Activated T-helper 2 cell treated with anti-CD3 and anti-CD28 coated beads, Interferon-gamma antibody, Interleukin-2, Interleukin-4, amounts not matched to agents 10 μg/mL and 5 μg/mL and 100 μg/mL, durations not matched to agents 14 hours and 24 hours and 36 hours (primary cell): Measurements from ENCODE around the gene ADAMTS4. TPM values are rescaled to one million over a fixed set of nuclear protein-coding genes. Genes with fewer than 3 reads are reported as not detected.

Source experiments
- DNase-seq: peaks from one replicate; pipeline ENCODE4 v3.0.0; 2021; ENCODE audit warnings: low spot score
- H3K27ac Mint-ChIP-seq: one replicate; pipeline ENCODE4 v1.8.0; 2021; ENCODE audit warnings: mixed read lengths
- H3K27me3 Mint-ChIP-seq: one replicate; pipeline ENCODE4 v1.8.0; 2021; ENCODE audit warnings: low read depth, mixed read lengths
- H3K36me3 Mint-ChIP-seq: one replicate; pipeline ENCODE4 v1.8.0; 2021; ENCODE audit warnings: low read depth, mixed read lengths
- H3K4me1 Mint-ChIP-seq: one replicate; pipeline ENCODE4 v1.8.0; 2021; ENCODE audit warnings: low read depth, mixed read lengths
- H3K4me3 Mint-ChIP-seq: one replicate; pipeline ENCODE4 v1.8.0; 2021; ENCODE audit warnings: low read depth, mild to moderate bottlenecking, moderate library complexity, mixed read lengths
- H3K9me3 Mint-ChIP-seq: one replicate; pipeline ENCODE4 v1.8.0; 2021; ENCODE audit warnings: mixed read lengths
- intact Hi-C: fragments of 100-400 bp; cut with micrococcal nuclease; formaldehyde crosslinking; loops from one replicate; pipeline ENCODE4 v1.15.1; 2023
- total RNA-seq: library from RNA; stranded (reverse); gene quantifications from 2 replicates; pipeline ENCODE4 v1.2.3, GENCODE V29; 2022

The ADAMTS4 gene, protein sequence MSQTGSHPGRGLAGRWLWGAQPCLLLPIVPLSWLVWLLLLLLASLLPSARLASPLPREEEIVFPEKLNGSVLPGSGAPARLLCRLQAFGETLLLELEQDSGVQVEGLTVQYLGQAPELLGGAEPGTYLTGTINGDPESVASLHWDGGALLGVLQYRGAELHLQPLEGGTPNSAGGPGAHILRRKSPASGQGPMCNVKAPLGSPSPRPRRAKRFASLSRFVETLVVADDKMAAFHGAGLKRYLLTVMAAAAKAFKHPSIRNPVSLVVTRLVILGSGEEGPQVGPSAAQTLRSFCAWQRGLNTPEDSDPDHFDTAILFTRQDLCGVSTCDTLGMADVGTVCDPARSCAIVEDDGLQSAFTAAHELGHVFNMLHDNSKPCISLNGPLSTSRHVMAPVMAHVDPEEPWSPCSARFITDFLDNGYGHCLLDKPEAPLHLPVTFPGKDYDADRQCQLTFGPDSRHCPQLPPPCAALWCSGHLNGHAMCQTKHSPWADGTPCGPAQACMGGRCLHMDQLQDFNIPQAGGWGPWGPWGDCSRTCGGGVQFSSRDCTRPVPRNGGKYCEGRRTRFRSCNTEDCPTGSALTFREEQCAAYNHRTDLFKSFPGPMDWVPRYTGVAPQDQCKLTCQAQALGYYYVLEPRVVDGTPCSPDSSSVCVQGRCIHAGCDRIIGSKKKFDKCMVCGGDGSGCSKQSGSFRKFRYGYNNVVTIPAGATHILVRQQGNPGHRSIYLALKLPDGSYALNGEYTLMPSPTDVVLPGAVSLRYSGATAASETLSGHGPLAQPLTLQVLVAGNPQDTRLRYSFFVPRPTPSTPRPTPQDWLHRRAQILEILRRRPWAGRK
- total RNA-seq = 0.05 and 0.09 TPM in 2 replicates

DNA sequence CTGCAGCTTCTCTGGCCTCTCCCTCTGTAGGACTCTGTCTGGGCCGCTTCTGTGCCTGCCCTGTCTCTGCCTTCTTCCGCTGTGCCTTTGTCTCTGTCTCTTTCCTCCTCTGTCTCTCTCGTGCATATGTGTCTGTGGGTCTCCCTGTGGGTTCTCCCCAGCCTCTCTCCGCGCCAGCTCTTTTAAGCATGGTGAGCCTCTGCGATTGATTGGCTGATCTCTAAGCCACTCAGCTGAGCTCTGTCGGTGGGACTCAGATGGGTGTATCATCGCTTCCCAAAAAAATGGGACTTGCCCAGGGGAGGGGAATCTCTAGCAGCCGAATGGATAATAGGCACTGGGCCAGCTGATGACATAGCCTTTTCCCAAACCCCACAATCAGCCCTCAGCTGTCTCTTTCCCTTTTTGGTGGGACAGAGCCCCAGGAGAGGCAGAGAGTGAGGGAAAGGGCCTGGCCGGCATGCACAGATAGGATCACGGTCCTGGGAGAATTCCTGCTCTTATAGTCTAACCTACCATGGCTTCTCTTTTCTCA, at the start of gene ADAMTS4:
Gene ADAMTS4 (minus strand): TSS at position 158 of the 535 bp plus-strand sequence. CDS start 427 bp downstream, outside the sequence.
- intact Hi-C loops = no loop called here
- Mint-ChIP-seq H3K4me3 (no peak within 1 kb of the TSS), H3K27me3 (no peaks in the 10 kb centered on the region), H3K4me1 (peaks cover 30% of the 10 kb centered on the region), H3K36me3 (peaks cover 14% of the 10 kb centered on the region), H3K27ac (peak within 1 kb of the TSS; percentile 43), H3K9me3 (no peaks in the 10 kb centered on the region)
- no peak for DNase-seq

DNA sequence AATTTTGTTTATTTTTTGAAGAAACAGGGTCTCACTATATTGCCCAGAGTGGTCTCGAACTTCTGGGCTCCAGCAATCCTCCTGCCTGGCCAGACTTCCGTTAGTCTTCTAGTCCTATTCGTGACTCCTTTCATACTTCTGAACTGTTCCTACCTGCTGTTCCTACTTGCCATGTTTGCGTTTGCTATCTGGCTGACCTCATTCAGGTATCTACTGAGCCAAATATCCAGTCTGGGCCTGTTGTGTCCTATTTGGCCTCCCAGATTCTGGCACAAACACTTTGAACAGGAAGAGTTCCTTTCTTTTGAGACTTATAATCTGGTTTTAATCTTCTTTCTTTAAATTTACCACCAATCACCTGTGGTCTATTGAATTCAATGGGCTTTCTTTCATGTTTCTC, 46.0 kb upstream of the ADAMTS4 start:
- intact Hi-C loops = no loop called here
- H3K36me3 Mint-ChIP-seq = no peaks in the 10 kb centered on the region
- no peaks in the 10 kb centered on the region for H3K4me1 Mint-ChIP-seq
- no peak overlapping the region for H3K4me3 Mint-ChIP-seq
- no peak for DNase-seq
- H3K27me3 Mint-ChIP-seq = peaks cover 15% of the 10 kb centered on the region
- no peak overlapping the region for H3K27ac Mint-ChIP-seq
- H3K9me3 Mint-ChIP-seq = peaks cover 2% of the 10 kb centered on the region

DNA sequence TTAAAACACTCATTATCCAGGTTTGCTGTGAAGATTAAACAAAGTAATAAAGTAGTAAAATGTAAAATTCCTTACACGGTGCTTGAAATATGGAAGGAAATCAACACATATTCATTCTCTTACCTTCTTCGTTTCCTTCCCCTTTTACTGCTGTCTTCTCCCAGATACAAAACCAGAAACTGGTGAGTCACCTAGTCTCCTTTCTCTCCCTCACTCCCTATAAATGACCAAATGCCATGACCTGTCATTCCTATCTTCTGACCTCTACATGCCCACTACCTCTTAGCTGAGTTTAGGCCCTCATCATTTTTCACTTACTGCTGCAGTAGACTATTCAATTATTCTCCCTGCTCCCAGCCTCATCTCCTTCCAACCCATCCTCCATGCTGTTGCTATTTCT, 43.5 kb upstream of the ADAMTS4 start:
- intact Hi-C loops = no loop called here
- no peaks in the 10 kb centered on the region for H3K4me1 Mint-ChIP-seq
- H3K9me3 Mint-ChIP-seq = no peaks in the 10 kb centered on the region
- H3K36me3 Mint-ChIP-seq = no peaks in the 10 kb centered on the region
- H3K4me3 Mint-ChIP-seq = no peak overlapping the region
- H3K27ac Mint-ChIP-seq = no peak overlapping the region
- DNase-seq = no peak
- peaks cover 17% of the 10 kb centered on the region for H3K27me3 Mint-ChIP-seq

DNA sequence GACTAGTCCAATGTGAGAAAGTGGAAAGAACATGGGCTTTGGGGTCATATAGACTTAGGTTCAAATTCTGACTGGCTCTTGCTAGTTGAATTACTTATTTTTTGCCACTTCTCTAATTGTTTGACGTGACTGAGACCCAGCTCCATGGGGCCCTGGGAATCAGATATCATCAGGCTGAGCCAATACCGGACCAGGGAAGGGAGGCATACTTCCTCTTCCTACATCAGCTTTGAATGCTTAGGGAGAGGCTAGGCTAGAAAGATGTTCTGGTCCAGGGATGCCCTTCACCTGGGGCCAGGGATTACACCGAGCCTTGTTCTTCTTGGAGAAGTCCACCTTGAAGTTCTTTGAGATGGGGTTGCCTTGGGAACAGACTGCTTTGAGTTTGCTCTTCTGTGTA, 42.8 kb upstream of the ADAMTS4 start:
- H3K36me3 Mint-ChIP-seq = no peaks in the 10 kb centered on the region
- DNase-seq = no peak
- H3K9me3 Mint-ChIP-seq = no peaks in the 10 kb centered on the region
- H3K27ac Mint-ChIP-seq = no peak overlapping the region
- intact Hi-C loops = no loop called here
- no peaks in the 10 kb centered on the region for H3K4me1 Mint-ChIP-seq
- peaks cover 15% of the 10 kb centered on the region for H3K27me3 Mint-ChIP-seq
- no peak overlapping the region for H3K4me3 Mint-ChIP-seq

DNA sequence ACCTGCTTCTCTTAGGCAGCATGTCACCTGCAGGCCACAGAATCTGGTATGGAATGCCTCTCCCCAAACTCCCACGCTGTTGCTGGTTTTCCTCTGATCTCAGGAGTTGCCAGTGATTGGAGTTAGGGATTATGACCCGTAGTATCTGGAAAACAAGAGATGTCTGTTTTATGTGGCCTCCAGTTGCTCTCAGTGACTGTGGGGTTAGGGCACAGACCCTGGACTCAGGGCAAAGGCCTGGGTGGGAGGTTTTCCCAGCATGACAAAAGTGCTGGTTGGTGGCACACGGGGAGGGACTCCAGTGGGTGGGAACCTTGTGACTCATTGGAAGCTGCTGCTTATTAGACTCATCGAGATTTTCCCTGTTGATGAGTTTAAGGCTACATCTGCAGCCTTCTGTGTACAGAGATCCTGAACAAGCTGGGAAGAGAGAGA, 39.2 kb upstream of the ADAMTS4 start, which contains the start of gene NR1I3:
Gene NR1I3 (minus strand): TSS at position 165 of the 435 bp plus-strand sequence. CDS start 1,638 bp downstream, outside the sequence.
- Mint-ChIP-seq H3K27me3 (peaks cover 12% of the 10 kb centered on the region), H3K36me3 (no peaks in the 10 kb centered on the region), H3K9me3 (no peaks in the 10 kb centered on the region), H3K4me3 (no peak within 1 kb of the TSS), H3K27ac (no peak within 1 kb of the TSS), H3K4me1 (no peaks in the 10 kb centered on the region)
- no peak for DNase-seq
- intact Hi-C loops = no loop called here

DNA sequence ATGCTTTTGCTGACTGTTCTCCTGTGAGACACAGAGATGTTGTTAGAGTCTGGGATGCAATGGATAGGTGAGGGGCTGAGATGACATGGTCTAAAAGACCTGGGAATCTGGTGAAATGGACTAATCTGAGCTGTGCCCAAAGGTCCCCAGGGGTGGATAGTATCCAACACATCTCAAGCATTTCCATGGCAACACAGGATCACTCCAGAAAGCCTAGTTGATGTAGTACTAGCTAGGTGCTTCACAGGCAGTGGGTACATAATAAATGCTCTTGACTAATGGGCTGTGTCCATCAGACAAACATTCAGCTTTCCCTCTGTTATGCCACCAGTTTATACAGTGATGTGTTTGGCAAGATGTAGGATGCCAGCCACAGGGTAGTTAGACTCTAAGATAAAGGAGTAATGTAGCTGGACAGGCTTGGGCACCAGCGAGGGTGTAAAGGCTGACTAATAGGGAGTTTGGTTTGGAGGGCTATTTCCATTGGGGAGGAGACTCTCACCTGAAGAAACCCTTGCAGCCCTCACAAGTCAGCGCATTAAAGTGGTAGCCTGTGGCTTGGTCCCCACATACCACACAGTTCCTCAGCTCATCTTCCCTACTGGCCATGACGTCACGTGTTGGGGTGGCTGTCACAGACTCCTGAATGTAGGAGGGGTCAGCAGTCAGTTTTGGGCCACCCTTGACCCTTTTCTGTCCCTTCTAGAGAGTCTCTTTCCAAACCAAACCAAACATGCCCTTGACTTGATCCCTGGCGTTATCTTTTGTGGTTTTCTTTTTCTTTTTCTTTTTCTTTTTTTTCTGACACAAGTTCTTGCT, 37.3 kb upstream of the ADAMTS4 start:
- Mint-ChIP-seq H3K4me1 (no peaks in the 10 kb centered on the region), H3K36me3 (no peaks in the 10 kb centered on the region), H3K4me3 (no peak overlapping the region), H3K27ac (no peak overlapping the region), H3K27me3 (peaks cover 8% of the 10 kb centered on the region), H3K9me3 (no peaks in the 10 kb centered on the region)
- intact Hi-C loops = no loop called here
- DNase-seq = no peak

DNA sequence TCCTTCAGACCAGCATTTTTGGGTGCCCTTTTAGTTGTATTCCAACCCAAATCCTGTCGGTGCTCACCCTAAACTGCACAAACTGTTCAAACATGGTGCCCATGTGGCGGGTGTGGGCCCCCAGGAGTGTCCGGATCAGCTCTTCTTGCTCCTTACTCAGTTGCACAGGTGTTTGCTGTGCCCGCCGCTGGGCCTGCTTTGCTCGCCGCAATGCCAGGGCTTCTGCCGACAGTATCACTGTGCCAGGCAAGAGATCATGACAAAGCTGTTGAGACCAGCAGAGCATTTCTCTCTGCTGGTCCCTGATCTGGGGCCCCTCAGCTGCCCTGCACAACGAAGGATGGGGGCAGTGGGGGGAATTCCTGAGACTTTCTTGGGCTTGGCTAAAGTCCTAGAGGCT, 34.2 kb upstream of the ADAMTS4 start:
- Mint-ChIP-seq H3K4me3 (no peak overlapping the region), H3K27ac (no peak overlapping the region), H3K9me3 (no peaks in the 10 kb centered on the region), H3K36me3 (peaks cover 25% of the 10 kb centered on the region), H3K27me3 (no peaks in the 10 kb centered on the region), H3K4me1 (peaks cover under 1% of the 10 kb centered on the region)
- no peak for DNase-seq
- intact Hi-C loops = no loop called here

DNA sequence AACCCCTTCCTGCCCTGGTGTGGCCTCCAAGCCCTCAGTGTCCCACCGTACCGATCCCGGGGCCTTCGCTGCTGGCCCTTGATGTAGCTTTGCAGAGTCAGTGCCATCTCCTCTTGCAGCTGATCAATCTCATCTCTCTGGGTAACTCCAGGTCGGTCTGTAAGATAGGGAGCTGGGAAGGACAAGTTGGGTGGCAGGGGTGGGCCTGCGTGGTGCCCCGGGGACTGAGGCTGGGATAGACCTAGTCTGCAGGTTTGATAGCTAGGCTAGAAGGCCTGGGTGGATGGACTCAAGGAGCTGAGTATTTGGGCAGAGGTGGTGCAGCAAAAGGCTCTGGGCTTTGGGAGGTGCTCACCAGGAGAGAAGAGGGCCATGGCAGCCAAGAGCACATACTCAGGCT, 31.9 kb upstream of the ADAMTS4 start:
- Mint-ChIP-seq H3K9me3 (no peaks in the 10 kb centered on the region), H3K27ac (no peak overlapping the region), H3K4me1 (peaks cover 16% of the 10 kb centered on the region), H3K27me3 (no peaks in the 10 kb centered on the region), H3K36me3 (peaks cover 33% of the 10 kb centered on the region), H3K4me3 (no peak overlapping the region)
- no peak for DNase-seq
- intact Hi-C loops = no loop called here

DNA sequence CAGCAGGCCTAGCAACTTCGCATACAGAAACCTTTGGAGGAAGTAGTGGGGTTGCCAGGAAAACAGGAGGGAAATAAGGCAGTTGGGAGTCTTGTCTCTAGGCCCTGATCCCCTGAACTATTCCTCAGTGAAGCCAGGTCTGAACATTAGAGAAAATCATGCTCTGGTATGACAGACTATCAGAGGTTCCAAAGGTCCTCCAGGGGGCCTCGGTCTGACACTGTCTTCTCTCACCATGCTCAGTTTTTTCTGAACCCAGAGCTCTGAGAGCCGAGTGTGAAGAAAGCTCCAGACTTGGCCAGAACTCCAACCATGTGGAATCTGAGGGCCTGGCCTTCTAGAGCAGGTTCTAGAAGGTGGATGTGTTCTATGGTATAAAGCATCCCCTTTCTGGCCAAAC, 31.0 kb upstream of the ADAMTS4 start:
- H3K27me3 Mint-ChIP-seq = no peaks in the 10 kb centered on the region
- H3K4me1 Mint-ChIP-seq = peaks cover 22% of the 10 kb centered on the region
- no peak overlapping the region for H3K27ac Mint-ChIP-seq
- H3K9me3 Mint-ChIP-seq = no peaks in the 10 kb centered on the region
- peaks cover 33% of the 10 kb centered on the region for H3K36me3 Mint-ChIP-seq
- DNase-seq = no peak
- intact Hi-C loops = no loop called here
- no peak overlapping the region for H3K4me3 Mint-ChIP-seq

DNA sequence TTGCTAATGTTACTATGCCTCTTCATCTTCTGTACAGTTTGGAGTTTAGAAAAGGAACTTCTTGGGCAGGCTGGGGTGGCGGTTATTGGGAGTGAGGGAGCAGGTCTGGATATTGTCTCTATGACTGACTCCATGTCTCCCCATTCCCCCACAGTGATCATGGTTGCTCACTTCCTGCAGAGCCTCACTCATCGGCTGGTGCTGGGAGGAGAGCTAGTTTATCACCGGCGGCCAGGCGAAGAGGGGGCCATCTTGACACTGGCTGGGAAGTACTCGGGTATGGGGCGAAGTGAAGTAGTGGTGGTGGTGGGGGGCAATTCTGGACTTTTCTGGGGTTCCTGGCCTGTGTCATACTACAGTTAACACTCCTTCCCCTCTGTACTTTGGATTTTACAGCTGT, 29.2 kb upstream of the ADAMTS4 start:
- Mint-ChIP-seq H3K27me3 (no peaks in the 10 kb centered on the region), H3K27ac (peak overlapping the region; percentile 11), H3K36me3 (peaks cover 33% of the 10 kb centered on the region), H3K9me3 (no peaks in the 10 kb centered on the region), H3K4me3 (peak overlapping the region; percentile 100), H3K4me1 (peaks cover 23% of the 10 kb centered on the region)
- intact Hi-C loops = no loop called here
- DNase-seq = no peak

DNA sequence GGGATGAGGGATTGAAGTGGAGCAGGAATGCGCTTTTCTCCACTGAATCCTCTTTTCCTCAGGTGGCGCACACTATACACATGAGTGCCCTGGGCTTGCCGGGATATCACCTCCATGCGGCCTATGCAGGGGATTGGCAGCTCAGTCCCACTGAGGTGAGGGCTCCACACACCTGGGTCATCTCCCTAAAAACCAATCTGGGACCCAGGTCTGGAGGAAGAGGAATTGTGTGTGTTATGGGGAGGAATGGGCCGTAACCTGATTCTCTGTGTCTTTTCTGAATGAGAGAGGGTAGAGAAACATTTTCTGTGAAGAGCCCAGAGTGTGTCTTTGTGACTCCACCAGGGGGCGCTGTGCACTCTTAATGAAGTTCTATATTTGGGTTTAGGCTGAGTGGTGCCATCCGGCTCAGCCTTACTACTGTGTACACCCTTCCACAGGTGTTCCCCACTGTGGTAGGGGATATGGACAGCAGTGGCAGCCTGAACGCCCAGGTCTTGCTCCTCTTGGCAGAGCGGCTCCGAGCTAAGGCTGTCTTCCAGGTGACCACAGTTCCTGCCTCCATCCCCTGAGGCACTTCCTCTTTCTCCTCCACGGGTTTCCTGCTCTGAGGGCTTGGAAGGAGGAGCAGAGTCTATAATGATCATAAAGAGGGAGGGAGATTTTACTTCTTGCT, 28.5 kb upstream of the ADAMTS4 start:
- Mint-ChIP-seq H3K27me3 (no peaks in the 10 kb centered on the region), H3K4me3 (peak overlapping the region; percentile 100), H3K27ac (peak overlapping the region; percentile 73), H3K36me3 (peaks cover 33% of the 10 kb centered on the region), H3K4me1 (peaks cover 23% of the 10 kb centered on the region), H3K9me3 (no peaks in the 10 kb centered on the region)
- intact Hi-C loops = loop anchor here (1.0 to 2.0 kb wide), 3 partner anchors 64 to 155 kb away; partner anchors contain the start of gene SDHC
- DNase-seq = peak; percentile 79

DNA sequence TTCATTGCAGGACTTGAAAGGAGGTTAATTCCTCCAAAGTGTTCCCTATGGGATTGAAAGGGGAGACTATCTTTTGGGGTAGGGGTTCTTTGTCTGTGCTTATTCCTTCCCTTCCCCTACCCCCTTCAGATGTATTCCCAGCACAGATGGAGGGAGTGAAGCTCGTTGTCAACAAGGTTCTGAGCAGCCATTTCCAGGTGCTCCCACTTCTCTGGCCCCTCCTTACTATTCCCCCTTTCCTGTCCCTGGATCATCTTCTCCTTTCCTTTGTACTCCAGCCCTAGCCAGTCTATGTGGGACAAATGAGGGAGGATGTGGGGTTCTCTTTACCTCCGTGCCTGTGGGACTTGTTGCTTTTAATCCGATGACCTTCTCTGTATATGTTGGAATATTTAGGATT, 27.9 kb upstream of the ADAMTS4 start:
- Mint-ChIP-seq H3K36me3 (peaks cover 33% of the 10 kb centered on the region), H3K4me3 (peak overlapping the region; percentile 100), H3K27me3 (no peaks in the 10 kb centered on the region), H3K4me1 (peaks cover 23% of the 10 kb centered on the region), H3K9me3 (no peaks in the 10 kb centered on the region), H3K27ac (peak overlapping the region; percentile 73)
- no peak for DNase-seq
- intact Hi-C loops = loop anchor here (1.0 to 2.0 kb wide), 3 partner anchors 65 to 156 kb away; partner anchors contain the start of gene SDHC
